ENCODE results near the gene POTEI.
"Not testable (repeated sequence)": the region's sequence is repeated elsewhere in the genome, so short reads cannot be mapped to it uniquely, and the experiment has no call there.

DNA sequence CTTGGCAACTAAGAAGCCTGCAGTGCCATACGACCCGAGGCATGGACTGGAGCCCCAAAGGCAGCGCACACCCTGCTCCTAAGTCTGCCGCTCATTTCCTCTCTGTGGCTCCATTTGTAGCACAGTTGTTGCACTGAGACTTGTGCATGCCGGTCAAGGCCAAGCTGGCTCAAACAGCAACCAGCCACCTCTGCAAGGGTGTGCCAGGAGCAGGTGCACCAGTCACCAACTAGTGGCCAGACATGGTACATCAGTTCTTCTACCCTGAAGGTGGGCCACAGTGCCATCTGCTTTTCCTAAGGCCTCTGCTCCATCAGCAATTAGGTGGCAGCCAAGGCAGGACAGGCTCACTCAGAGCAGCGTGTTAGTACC lies 54.4 kb downstream of the POTEI start:
- TF ChIP-seq, protein P1, sequence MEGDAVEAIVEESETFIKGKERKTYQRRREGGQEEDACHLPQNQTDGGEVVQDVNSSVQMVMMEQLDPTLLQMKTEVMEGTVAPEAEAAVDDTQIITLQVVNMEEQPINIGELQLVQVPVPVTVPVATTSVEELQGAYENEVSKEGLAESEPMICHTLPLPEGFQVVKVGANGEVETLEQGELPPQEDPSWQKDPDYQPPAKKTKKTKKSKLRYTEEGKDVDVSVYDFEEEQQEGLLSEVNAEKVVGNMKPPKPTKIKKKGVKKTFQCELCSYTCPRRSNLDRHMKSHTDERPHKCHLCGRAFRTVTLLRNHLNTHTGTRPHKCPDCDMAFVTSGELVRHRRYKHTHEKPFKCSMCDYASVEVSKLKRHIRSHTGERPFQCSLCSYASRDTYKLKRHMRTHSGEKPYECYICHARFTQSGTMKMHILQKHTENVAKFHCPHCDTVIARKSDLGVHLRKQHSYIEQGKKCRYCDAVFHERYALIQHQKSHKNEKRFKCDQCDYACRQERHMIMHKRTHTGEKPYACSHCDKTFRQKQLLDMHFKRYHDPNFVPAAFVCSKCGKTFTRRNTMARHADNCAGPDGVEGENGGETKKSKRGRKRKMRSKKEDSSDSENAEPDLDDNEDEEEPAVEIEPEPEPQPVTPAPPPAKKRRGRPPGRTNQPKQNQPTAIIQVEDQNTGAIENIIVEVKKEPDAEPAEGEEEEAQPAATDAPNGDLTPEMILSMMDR (conservative IDR thresholded peaks at IDR 0.05; ENCODE audit: low read length) = not testable (repeated sequence)
- not testable (repeated sequence) for TF ChIP-seq EZH2phosphoT487 (IDR thresholded peaks at IDR 0.05; ENCODE audit: borderline replicate concordance)

Data from Loucy (cell line).